SU-DHL-6 (cell line): ENCODE measurements around the gene RIMBP2.

Source experiments
- H2AFZ ChIP-seq: fragments of 200-600 bp; sonication (generic); 2 replicates; pipeline ENCODE4 v1.6.1; 2014; ENCODE audit warnings: low read depth, mild to moderate bottlenecking, moderate library complexity, mixed read lengths, antibody characterized with exemption, low read length; ENCODE audit not compliant: severe bottlenecking
- H3F3A ChIP-seq: fragments of 200-600 bp; shearing (Covaris generic); 2 replicates; pipeline ENCODE4 v1.6.0; 2016; ENCODE audit warnings: antibody characterized with exemption, mild to moderate bottlenecking; ENCODE audit not compliant: insufficient read depth
- H3K27ac ChIP-seq: fragments of 200-600 bp; sonication (generic); 2 replicates; pipeline ENCODE4 v1.5.1; 2016; ENCODE audit warnings: low read depth, mild to moderate bottlenecking, low read length, moderate library complexity, mixed read lengths
- H3K27me3 ChIP-seq: fragments of 200-600 bp; sonication (generic), shearing (Covaris generic); 2 replicates; pipeline ENCODE4 v1.6.0; 2014; ENCODE audit warnings: mild to moderate bottlenecking, low read length
- H3K36me3 ChIP-seq: fragments of 200-600 bp; sonication (generic); 2 replicates; pipeline ENCODE4 v1.6.1; 2014; ENCODE audit warnings: mild to moderate bottlenecking, low read length, mixed read lengths
- H3K4me2 ChIP-seq: fragments of 300-600, 200-600 bp; shearing (Covaris generic), sonication (generic); 2 replicates; pipeline ENCODE4 v1.6.0; 2014; ENCODE audit warnings: low read length, low read depth, mild to moderate bottlenecking; ENCODE audit not compliant: poor library complexity, severe bottlenecking
- H3K4me3 ChIP-seq: fragments of 200-600 bp; sonication (generic); 2 replicates; pipeline ENCODE4 v1.5.1; 2014; ENCODE audit warnings: antibody characterized with exemption, low read length, mild to moderate bottlenecking, mixed read lengths; ENCODE audit not compliant: insufficient read depth, poor library complexity, severe bottlenecking
- H3K79me2 ChIP-seq: fragments of 200-600 bp; sonication (generic); 2 replicates; pipeline ENCODE4 v1.6.1; 2014; ENCODE audit warnings: mild to moderate bottlenecking, low read length, moderate library complexity; ENCODE audit not compliant: insufficient read depth
- H3K9ac ChIP-seq: fragments of 200-600 bp; sonication (generic); 2 replicates; pipeline ENCODE4 v1.7.0; 2014; ENCODE audit warnings: mild to moderate bottlenecking, low read length
- H3K9me2 ChIP-seq: fragments of 200-600 bp; sonication (generic); replicated peaks from 2 replicates; pipeline ENCODE4 v1.6.1; 2014; ENCODE audit warnings: low read length; ENCODE audit not compliant: insufficient read depth
- H3K9me3 ChIP-seq: fragments of 200-600 bp; sonication (generic); 2 replicates; pipeline ENCODE4 v1.6.1; 2014; ENCODE audit warnings: low read length, mixed read lengths; ENCODE audit not compliant: insufficient read depth
- H4K20me1 ChIP-seq: fragments of 200-600 bp; sonication (generic); 2 replicates; pipeline ENCODE4 v1.6.1; 2014; ENCODE audit warnings: low read depth, mild to moderate bottlenecking, antibody characterized with exemption, low read length, moderate library complexity, mixed read lengths
- EZH2phosphoT487 ChIP-seq: fragments of 200-600 bp; sonication (generic), shearing (Covaris generic); conservative IDR thresholded peaks from 2 replicates; pipeline ENCODE4 v1.6.1; 2018; ENCODE audit warnings: mild to moderate bottlenecking, antibody characterized with exemption, low read length, moderate library complexity, mixed read lengths
- TF ChIP-seq, protein P1 (sequence below): fragments of 200-600 bp; sonication (generic); IDR thresholded peaks from one replicate; pipeline ENCODE4 v1.5.1; 2017; ENCODE audit warnings: antibody characterized with exemption, mild to moderate bottlenecking, low read length, moderate library complexity; ENCODE audit not compliant: insufficient read depth, poor library complexity, severe bottlenecking

Gene RIMBP2

GRCh38 chr12:130583317-130583716 lies 132.8 kb downstream of the RIMBP2 start:
- Histone ChIP-seq H3F3A (no peaks in the 10 kb centered on the region), H3K9me2 (no peaks in the 10 kb centered on the region), H3K4me3 (no peak overlapping the region), H3K9ac (no peak overlapping the region), H3K27me3 (no peaks in the 10 kb centered on the region), H2AFZ (no peak overlapping the region), H3K79me2 (no peaks in the 10 kb centered on the region), H3K9me3 (no peaks in the 10 kb centered on the region), H3K36me3 (no peaks in the 10 kb centered on the region), H3K4me2 (no peak overlapping the region), H4K20me1 (no peaks in the 10 kb centered on the region), H3K27ac (no peak overlapping the region)
- TF ChIP-seq, protein P1, sequence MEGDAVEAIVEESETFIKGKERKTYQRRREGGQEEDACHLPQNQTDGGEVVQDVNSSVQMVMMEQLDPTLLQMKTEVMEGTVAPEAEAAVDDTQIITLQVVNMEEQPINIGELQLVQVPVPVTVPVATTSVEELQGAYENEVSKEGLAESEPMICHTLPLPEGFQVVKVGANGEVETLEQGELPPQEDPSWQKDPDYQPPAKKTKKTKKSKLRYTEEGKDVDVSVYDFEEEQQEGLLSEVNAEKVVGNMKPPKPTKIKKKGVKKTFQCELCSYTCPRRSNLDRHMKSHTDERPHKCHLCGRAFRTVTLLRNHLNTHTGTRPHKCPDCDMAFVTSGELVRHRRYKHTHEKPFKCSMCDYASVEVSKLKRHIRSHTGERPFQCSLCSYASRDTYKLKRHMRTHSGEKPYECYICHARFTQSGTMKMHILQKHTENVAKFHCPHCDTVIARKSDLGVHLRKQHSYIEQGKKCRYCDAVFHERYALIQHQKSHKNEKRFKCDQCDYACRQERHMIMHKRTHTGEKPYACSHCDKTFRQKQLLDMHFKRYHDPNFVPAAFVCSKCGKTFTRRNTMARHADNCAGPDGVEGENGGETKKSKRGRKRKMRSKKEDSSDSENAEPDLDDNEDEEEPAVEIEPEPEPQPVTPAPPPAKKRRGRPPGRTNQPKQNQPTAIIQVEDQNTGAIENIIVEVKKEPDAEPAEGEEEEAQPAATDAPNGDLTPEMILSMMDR, result no peak
- TF ChIP-seq EZH2phosphoT487, result no peak

DNA sequence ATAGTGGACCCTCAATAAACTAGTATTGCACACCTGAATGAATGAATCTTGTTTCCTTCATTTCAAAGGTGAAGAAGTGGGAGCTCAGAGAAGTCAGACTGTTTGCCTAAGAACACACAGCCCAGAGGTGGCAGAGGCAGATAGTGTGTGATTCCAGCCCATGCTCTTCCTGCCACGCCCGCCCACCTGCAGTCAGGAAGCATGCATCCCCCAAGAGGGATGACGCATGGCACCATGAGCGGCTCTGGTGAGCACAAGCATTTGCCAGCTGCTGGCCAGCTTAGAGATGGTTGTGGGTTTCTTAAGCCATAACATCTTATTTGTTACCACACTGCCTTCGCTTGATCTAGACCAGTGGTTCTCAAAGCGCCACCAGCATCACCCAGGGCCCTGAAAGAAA lies 133.8 kb downstream of the RIMBP2 start:
- Histone ChIP-seq H3K27me3 (no peaks in the 10 kb centered on the region), H3K9ac (no peak overlapping the region), H3F3A (no peaks in the 10 kb centered on the region), H3K79me2 (no peaks in the 10 kb centered on the region), H3K27ac (no peak overlapping the region), H3K4me2 (no peak overlapping the region), H3K9me3 (no peaks in the 10 kb centered on the region), H3K9me2 (no peaks in the 10 kb centered on the region), H2AFZ (no peak overlapping the region), H3K36me3 (no peaks in the 10 kb centered on the region), H4K20me1 (no peaks in the 10 kb centered on the region), H3K4me3 (no peak overlapping the region)
- TF ChIP-seq, protein P1, result no peak
- TF ChIP-seq EZH2phosphoT487, result no peak

DNA sequence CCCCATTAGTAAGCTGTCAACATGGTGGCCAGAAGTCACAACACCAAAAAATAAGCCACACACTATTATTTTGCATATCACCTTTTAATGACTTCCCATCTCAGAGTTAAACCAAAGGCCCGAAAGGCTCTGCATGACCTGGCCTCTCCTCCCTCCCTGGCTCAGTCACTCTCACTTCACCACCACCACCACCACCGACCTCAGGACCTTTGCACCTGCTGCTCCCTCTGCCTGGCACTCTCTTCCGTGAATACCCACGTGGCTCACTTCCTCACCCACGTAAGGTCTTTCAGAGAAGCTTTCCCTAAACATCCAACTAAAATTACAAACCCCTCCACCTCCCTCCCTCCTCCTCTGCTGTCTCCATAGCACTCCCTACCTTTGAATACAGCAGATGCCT lies 134.3 kb downstream of the RIMBP2 start:
- Histone ChIP-seq H4K20me1 (no peaks in the 10 kb centered on the region), H3K79me2 (no peaks in the 10 kb centered on the region), H3K9me2 (no peaks in the 10 kb centered on the region), H3K27ac (no peak overlapping the region), H3F3A (no peaks in the 10 kb centered on the region), H3K4me3 (no peak overlapping the region), H3K27me3 (no peaks in the 10 kb centered on the region), H2AFZ (no peak overlapping the region), H3K36me3 (no peaks in the 10 kb centered on the region), H3K4me2 (no peak overlapping the region), H3K9ac (no peak overlapping the region), H3K9me3 (no peaks in the 10 kb centered on the region)
- no peak for TF ChIP-seq EZH2phosphoT487
- TF ChIP-seq, protein P1, result no peak

DNA sequence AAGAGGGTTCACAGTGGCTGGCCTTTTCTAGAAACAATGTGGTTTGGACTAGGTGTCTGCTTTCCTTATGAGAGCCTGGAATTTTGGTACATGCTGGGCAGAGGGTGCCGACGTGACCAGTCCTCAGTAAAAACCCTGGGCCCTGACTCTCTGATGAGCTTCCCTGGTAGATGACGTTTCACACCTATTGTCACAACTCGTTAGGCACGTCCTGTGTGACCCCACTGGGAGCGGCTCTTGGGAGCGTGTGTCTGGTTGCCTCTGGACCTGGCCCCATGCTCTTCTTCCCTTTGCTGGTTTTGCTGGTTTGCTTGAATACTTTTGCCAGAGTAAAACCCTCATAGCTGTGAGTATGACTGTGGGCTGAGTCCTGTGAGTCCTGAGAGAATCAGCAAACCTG lies 136.9 kb downstream of the RIMBP2 start:
- TF ChIP-seq EZH2phosphoT487, result no peak
- TF ChIP-seq, protein P1, result no peak
- no peaks in the 10 kb centered on the region for H3K36me3 ChIP-seq
- H3K9me2 ChIP-seq, result no peaks in the 10 kb centered on the region
- H3K9ac ChIP-seq, result no peak overlapping the region
- no peak overlapping the region for H3K4me3 ChIP-seq
- H4K20me1 ChIP-seq, result no peaks in the 10 kb centered on the region
- H3K27ac ChIP-seq, result no peak overlapping the region
- no peaks in the 10 kb centered on the region for H3K27me3 ChIP-seq
- H3K79me2 ChIP-seq, result no peaks in the 10 kb centered on the region
- no peak overlapping the region for H3K4me2 ChIP-seq
- H3K9me3 ChIP-seq, result no peaks in the 10 kb centered on the region
- H2AFZ ChIP-seq, result no peak overlapping the region
- no peaks in the 10 kb centered on the region for H3F3A ChIP-seq
